ENCODE data around the gene LETM1. TPM values are rescaled to one million over a fixed set of nuclear protein-coding genes. Genes with fewer than 3 reads are reported as not detected.

Gene LETM1
- total and polyA plus RNA-seq, 2 of the 13 experiments (the other 11 are each of a cell fraction or from before 2014, with no cell fraction given): 9.7 to 41.6 TPM

DNA sequence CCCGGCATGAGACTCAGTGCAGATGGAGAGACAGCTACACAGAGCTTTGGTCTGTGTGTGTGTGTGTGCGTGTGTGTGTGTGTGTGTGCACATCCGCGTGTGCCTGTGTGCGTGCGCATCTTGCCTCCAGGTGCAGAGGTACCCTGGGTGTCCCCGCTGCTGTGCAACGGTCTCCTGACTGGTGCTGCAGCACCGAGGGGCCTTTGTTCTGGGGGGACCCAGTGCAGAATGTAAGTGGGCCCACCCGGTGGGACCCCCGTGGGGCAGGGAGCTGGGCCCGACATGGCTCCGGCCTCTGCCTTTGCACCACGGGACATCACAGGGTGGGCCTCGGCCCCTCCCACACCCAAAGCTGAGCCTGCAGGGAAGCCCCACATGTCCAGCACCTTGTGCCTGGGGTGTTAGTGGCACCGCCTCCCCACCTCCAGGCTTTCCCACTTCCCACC is 48.6 kb downstream of the LETM1 start (continued):
- TF ChIP-seq, protein P1, sequence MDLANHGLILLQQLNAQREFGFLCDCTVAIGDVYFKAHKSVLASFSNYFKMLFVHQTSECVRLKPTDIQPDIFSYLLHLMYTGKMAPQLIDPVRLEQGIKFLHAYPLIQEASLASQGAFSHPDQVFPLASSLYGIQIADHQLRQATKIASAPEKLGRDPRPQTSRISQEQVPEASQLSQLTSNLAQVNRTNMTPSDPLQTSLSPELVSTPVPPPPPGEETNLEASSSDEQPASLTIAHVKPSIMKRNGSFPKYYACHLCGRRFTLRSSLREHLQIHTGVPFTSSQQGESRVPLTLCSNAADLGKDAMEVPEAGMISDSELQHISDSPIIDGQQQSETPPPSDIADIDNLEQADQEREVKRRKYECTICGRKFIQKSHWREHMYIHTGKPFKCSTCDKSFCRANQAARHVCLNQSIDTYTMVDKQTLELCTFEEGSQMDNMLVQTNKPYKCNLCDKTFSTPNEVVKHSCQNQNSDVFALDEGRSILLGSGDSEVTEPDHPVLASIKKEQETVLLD (CRISPR knock-in tag; IDR thresholded peaks at IDR 0.05; ENCODE audit: low read depth): no peak
- TF ChIP-seq HDAC1 (CRISPR knock-in tag; IDR thresholded peaks at IDR 0.05) (no peak), ZBTB21 (CRISPR knock-in tag; IDR thresholded peaks at IDR 0.05) (no peak), ZNF205 (CRISPR knock-in tag; IDR thresholded peaks at IDR 0.05) (no peak), ZNF891 (CRISPR knock-in tag; IDR thresholded peaks at IDR 0.05) (no peak), DNMT1 (CRISPR knock-in tag; IDR thresholded peaks at IDR 0.05) (no peak), ZBTB38 (CRISPR knock-in tag; IDR thresholded peaks at IDR 0.05) (peak; percentile 28; the same call in 1 of the 2 replicates), MBNL3 (CRISPR knock-in tag; conservative IDR thresholded peaks at IDR 0.05) (no peak), ZEB1 (IDR thresholded peaks at IDR 0.05; ENCODE audit: insufficient replicate concordance, low read depth) (no peak), ZNF382 (CRISPR knock-in tag; IDR thresholded peaks at IDR 0.05; ENCODE audit: borderline replicate concordance) (no peak), TOPORS (CRISPR knock-in tag; IDR thresholded peaks at IDR 0.05) (no peak), ZFX (CRISPR knock-in tag; IDR thresholded peaks at IDR 0.05; ENCODE audit: low read depth) (0 out of 2 replicates have a peak, but pooled peaks have one; percentile 20), RBFOX2 (IDR thresholded peaks at IDR 0.05; ENCODE audit: low read depth, low read length) (peak; percentile 78), HES4 (CRISPR knock-in tag; IDR thresholded peaks at IDR 0.05; ENCODE audit: borderline replicate concordance) (no peak), ZNF367 (CRISPR knock-in tag; IDR thresholded peaks at IDR 0.05; ENCODE audit: borderline replicate concordance) (no peak), KAT8 (CRISPR knock-in tag; IDR thresholded peaks at IDR 0.05) (no peak)
- TF ChIP-seq, protein P2, sequence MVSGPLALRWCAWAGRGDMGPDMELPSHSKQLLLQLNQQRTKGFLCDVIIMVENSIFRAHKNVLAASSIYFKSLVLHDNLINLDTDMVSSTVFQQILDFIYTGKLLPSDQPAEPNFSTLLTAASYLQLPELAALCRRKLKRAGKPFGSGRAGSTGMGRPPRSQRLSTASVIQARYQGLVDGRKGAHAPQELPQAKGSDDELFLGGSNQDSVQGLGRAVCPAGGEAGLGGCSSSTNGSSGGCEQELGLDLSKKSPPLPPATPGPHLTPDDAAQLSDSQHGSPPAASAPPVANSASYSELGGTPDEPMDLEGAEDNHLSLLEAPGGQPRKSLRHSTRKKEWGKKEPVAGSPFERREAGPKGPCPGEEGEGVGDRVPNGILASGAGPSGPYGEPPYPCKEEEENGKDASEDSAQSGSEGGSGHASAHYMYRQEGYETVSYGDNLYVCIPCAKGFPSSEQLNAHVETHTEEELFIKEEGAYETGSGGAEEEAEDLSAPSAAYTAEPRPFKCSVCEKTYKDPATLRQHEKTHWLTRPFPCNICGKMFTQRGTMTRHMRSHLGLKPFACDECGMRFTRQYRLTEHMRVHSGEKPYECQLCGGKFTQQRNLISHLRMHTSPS (CRISPR knock-in tag; IDR thresholded peaks at IDR 0.05; ENCODE audit: low read depth): no peak
- TF ChIP-seq, protein P3, sequence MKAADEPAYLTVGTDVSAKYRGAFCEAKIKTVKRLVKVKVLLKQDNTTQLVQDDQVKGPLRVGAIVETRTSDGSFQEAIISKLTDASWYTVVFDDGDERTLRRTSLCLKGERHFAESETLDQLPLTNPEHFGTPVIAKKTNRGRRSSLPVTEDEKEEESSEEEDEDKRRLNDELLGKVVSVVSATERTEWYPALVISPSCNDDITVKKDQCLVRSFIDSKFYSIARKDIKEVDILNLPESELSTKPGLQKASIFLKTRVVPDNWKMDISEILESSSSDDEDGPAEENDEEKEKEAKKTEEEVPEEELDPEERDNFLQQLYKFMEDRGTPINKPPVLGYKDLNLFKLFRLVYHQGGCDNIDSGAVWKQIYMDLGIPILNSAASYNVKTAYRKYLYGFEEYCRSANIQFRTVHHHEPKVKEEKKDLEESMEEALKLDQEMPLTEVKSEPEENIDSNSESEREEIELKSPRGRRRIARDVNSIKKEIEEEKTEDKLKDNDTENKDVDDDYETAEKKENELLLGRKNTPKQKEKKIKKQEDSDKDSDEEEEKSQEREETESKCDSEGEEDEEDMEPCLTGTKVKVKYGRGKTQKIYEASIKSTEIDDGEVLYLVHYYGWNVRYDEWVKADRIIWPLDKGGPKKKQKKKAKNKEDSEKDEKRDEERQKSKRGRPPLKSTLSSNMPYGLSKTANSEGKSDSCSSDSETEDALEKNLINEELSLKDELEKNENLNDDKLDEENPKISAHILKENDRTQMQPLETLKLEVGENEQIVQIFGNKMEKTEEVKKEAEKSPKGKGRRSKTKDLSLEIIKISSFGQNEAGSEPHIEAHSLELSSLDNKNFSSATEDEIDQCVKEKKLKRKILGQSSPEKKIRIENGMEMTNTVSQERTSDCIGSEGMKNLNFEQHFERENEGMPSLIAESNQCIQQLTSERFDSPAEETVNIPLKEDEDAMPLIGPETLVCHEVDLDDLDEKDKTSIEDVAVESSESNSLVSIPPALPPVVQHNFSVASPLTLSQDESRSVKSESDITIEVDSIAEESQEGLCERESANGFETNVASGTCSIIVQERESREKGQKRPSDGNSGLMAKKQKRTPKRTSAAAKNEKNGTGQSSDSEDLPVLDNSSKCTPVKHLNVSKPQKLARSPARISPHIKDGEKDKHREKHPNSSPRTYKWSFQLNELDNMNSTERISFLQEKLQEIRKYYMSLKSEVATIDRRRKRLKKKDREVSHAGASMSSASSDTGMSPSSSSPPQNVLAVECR (CRISPR knock-in tag; IDR thresholded peaks at IDR 0.05; ENCODE audit: borderline replicate concordance): no peak
- TF ChIP-seq, protein P4, sequence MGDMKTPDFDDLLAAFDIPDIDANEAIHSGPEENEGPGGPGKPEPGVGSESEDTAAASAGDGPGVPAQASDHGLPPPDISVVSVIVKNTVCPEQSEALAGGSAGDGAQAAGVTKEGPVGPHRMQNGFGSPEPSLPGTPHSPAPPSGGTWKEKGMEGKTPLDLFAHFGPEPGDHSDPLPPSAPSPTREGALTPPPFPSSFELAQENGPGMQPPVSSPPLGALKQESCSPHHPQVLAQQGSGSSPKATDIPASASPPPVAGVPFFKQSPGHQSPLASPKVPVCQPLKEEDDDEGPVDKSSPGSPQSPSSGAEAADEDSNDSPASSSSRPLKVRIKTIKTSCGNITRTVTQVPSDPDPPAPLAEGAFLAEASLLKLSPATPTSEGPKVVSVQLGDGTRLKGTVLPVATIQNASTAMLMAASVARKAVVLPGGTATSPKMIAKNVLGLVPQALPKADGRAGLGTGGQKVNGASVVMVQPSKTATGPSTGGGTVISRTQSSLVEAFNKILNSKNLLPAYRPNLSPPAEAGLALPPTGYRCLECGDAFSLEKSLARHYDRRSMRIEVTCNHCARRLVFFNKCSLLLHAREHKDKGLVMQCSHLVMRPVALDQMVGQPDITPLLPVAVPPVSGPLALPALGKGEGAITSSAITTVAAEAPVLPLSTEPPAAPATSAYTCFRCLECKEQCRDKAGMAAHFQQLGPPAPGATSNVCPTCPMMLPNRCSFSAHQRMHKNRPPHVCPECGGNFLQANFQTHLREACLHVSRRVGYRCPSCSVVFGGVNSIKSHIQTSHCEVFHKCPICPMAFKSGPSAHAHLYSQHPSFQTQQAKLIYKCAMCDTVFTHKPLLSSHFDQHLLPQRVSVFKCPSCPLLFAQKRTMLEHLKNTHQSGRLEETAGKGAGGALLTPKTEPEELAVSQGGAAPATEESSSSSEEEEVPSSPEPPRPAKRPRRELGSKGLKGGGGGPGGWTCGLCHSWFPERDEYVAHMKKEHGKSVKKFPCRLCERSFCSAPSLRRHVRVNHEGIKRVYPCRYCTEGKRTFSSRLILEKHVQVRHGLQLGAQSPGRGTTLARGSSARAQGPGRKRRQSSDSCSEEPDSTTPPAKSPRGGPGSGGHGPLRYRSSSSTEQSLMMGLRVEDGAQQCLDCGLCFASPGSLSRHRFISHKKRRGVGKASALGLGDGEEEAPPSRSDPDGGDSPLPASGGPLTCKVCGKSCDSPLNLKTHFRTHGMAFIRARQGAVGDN (CRISPR knock-in tag; IDR thresholded peaks at IDR 0.05): 0 out of 2 replicates have a peak, but pooled peaks have one; percentile 24
